Measurements from ENCODE around the gene SLC25A19. TPM values are rescaled to one million over a fixed set of nuclear protein-coding genes. Genes with fewer than 3 reads are reported as not detected.

SLC25A19 gene
- total and polyA plus RNA-seq, 9 of the 15 experiments (the other 6 are each of a cell fraction or from before 2014, with no cell fraction given): 33.4 to 76.6 (median 55.3) TPM

DNA sequence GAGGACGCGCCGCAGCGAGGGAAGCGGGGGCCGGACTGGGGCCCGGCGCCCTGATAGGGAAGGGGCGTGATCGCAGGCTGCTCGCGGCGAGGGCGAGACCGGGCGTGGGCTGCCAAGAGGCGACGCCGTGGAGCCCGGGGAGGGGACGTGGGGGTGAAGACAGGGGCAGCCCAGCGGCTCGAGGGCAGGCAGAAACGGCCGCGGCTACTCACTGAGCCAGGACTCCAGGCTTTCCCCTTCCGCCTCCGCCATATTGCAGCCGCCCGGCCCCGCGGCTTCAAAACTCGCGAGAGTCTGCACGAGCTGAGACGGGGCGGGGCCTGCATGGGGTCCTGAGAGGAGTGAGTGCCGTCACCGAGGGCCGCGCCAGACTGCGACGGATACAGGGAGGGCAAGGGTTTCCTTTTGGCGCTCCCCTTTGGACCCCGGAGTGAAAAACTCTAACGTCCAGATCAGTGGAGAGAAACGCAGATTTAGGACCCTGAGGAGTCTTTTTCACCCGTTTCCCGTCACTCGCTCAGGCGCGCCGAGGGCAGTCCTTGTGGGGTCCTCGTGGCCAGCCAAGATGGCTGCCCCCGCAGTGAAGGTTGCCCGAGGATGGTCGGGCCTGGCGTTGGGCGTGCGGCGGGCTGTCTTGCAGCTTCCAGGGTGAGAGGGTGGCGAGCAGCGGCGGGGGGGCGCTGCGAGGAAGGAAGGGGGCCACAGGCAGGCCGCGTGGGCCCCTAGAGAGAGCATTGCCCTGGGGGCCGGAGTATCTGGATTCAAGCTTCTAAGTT is 27.7 kb downstream of the SLC25A19 start, which contains the start of the genes GGA3 and MRPS7 (continued):
- peak; percentile 67 for TF ChIP-seq MYC (IDR thresholded peaks at IDR 0.05; ENCODE audit: low read depth, low read length)
- peak; percentile 81; the same call in 1 of the 2 replicates for TF ChIP-seq MYC (CRISPR knock-in tag; IDR thresholded peaks at IDR 0.05; ENCODE audit: borderline replicate concordance, low read depth)
- no peak for TF ChIP-seq FUS (optimal IDR thresholded peaks at IDR 0.05; ENCODE audit: low read depth, low read length)
- no peak for TF ChIP-seq PTTG1 (tag; IDR thresholded peaks at IDR 0.05; ENCODE audit: low read depth)
- peak; percentile 87 for TF ChIP-seq TBP (optimal IDR thresholded peaks at IDR 0.05; ENCODE audit: low read depth, low read length)
- peak in 1 of 2 experiments; percentile 64; a peak in 1 of 4 replicates for TF ChIP-seq TBL1XR1 (IDR thresholded peaks at IDR 0.05; ENCODE audit: low read length in 2 of 2)
- TF ChIP-seq ZNF133 (CRISPR knock-in tag; IDR thresholded peaks at IDR 0.05): no peak
- TF ChIP-seq, protein P1, sequence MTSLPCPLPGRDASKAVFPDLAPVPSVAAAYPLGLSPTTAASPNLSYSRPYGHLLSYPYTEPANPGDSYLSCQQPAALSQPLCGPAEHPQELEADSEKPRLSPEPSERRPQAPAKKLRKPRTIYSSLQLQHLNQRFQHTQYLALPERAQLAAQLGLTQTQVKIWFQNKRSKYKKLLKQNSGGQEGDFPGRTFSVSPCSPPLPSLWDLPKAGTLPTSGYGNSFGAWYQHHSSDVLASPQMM (CRISPR knock-in tag; IDR thresholded peaks at IDR 0.05): no peak
- no peak for TF ChIP-seq SAFB2 (IDR thresholded peaks at IDR 0.05; ENCODE audit: borderline replicate concordance, low read depth, low read length, severe bottlenecking)
- TF ChIP-seq SMAD4 (CRISPR knock-in tag; conservative IDR thresholded peaks at IDR 0.05): peak; percentile 78
- peak; percentile 95 for TF ChIP-seq SP1 (CRISPR knock-in tag; IDR thresholded peaks at IDR 0.05)
- TF ChIP-seq, protein P2, sequence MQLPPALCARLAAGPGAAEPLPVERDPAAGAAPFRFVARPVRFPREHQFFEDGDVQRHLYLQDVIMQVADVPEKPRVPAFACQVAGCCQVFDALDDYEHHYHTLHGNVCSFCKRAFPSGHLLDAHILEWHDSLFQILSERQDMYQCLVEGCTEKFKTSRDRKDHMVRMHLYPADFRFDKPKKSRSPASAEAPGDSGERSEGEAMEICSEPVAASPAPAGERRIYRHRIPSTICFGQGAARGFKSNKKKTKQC (CRISPR knock-in tag; IDR thresholded peaks at IDR 0.05): peak; percentile 72; the same call in 1 of the 2 replicates
- TF ChIP-seq MAZ (CRISPR knock-in tag; conservative IDR thresholded peaks at IDR 0.05 in 1 of 2, IDR thresholded peaks at IDR 0.05 in 1 of 2): peak; percentile 65 to 85
- TF ChIP-seq ZNF507 (tag; conservative IDR thresholded peaks at IDR 0.05): no peak
- TF ChIP-seq TRIM28 (IDR thresholded peaks at IDR 0.05): peak; percentile 67; the same call in 1 of the 2 replicates
- TF ChIP-seq, protein P3, sequence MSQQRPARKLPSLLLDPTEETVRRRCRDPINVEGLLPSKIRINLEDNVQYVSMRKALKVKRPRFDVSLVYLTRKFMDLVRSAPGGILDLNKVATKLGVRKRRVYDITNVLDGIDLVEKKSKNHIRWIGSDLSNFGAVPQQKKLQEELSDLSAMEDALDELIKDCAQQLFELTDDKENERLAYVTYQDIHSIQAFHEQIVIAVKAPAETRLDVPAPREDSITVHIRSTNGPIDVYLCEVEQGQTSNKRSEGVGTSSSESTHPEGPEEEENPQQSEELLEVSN (IDR thresholded peaks at IDR 0.05; ENCODE audit: borderline replicate concordance in 1 of 2, extremely low read depth in 1 of 2, insufficient read depth in 1 of 2, insufficient read length in 1 of 2, low read depth in 1 of 2, low read length in 1 of 2, poor library complexity in 1 of 2, severe bottlenecking in 1 of 2): peak in 1 of 2 experiments; percentile 31
- TF ChIP-seq SIN3A (IDR thresholded peaks at IDR 0.05; ENCODE audit: borderline replicate concordance in 2 of 2, control insufficient read depth in 1 of 2, low read depth in 2 of 2, low read length in 2 of 2): peak in 1 of 2 experiments; percentile 51; a peak in 1 of 4 replicates
- TF ChIP-seq ZNF398 (CRISPR knock-in tag; IDR thresholded peaks at IDR 0.05): no peak
- no peak for TF ChIP-seq NR2C1 (IDR thresholded peaks at IDR 0.05)
- no peak for TF ChIP-seq NR2C1 (tag; IDR thresholded peaks at IDR 0.05)
- no peak for TF ChIP-seq ZC3H4 (CRISPR knock-in tag; IDR thresholded peaks at IDR 0.05; ENCODE audit: borderline replicate concordance)
